GM18907 (cell line): ENCODE measurements around the gene EPS8.
A peak's percentile ranks its signal among the peaks of the same experiment; 100 is the strongest.
"Not testable (repeated sequence)": the region's sequence is repeated elsewhere in the genome, so short reads cannot be mapped to it uniquely, and the experiment has no call there.

Experiments
- ATAC-seq: cut with Tn5 transposase; IDR thresholded peaks from one replicate; pipeline ENCODE4 v1.9.1; 2021; ENCODE audit warnings: mild to moderate bottlenecking, moderate library complexity; ENCODE audit not compliant: unreplicated experiment

The EPS8 gene

DNA sequence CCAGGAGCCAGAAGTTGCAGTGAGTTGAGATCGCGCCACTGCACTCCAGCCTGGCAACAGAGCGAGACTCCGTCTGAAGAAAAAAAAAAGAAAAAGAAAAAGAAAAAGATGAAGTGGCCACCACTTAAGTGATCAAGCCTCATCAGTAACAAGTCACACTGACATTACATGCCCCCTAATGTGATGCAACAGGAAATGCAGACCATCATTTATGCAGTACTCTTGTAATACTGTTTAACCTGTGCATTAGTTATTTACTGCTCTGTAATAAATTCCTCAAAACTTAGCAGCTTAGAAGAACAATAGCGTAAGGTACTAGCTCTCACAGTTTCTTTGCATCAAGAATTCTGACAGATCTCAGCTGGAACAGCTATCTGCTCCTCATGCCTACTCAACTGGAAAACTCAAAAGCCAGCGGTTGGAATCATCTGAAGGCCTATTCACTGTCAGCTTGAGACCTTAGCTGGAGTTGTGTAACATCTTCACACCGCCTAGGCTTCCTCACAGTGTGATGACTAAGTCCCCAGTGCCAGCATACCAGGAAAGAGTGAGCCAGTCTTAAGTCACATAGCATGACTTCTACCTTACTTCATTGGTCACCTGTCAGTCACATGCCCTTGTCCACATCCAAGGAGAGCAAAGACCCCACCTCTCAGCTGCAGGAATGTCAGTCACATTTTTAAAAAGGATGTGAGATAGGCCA is 31.5 kb downstream of the EPS8 start:
- no peak for ATAC-seq

DNA sequence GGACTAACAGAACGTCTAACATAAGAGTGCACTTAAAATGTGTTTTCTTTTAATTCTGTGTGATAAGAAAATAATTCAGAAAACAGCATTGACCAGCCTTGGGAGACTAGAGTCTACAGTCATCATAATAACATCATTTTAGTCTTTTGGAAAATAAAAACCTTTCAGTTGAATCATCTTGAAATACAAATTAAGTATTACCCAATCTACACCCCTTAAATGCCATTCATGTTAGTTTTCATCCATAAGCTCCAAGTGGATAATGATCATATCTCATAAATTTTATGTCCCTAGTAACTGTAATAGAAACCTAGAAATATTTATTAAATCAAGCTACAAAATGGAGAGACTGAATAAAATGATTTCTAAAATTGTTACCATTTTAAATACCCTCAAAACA is 32.4 kb downstream of the EPS8 start:
- ATAC-seq, result no peak

GRCh38 chr12:15754233-15754632 is 35.0 kb downstream of the EPS8 start:
- no peak for ATAC-seq

GRCh38 chr12:15752785-15753184 is 36.4 kb downstream of the EPS8 start:
- no peak for ATAC-seq

DNA sequence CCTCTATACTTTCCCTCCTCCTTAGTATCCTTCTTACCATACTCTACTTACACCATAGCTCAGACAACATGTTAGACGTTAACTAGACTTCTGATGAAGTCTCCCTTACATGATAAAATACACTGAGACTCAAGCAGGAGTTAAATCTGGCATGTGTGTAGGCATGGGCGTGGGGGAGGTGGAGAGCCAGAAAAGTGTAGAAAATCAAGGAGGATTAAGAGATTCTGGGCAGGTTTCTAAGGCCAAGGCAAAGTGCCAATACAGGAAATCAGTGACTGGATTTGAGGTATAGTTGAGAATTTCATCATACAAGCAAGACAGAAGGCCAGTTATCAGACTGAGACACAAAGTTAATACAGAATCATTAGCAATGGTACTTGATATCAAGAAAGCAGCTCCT is 37.4 kb downstream of the EPS8 start:
- no peak for ATAC-seq

DNA sequence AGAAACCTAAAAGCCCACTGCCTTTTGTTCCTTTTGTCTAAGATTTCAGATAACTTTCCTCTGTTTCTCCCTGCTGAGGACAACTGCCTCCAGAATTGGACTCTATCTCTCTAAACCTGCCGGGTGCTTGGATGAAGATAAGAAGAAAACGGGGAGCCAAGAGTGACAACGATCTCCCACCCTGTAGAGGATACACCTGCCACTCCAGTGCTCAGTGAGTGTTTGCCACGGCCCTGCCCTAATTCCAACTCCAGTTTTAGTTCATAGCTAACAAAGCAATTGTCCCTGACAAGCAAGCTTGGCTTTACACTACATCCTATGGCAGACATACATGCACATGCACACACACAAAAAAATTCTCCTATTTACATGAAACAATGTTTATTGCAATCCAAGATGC is 39.3 kb downstream of the EPS8 start:
- ATAC-seq, result no peak

GRCh38 chr12:15741870-15742269 is 47.3 kb downstream of the EPS8 start:
- not testable (repeated sequence) for ATAC-seq

DNA sequence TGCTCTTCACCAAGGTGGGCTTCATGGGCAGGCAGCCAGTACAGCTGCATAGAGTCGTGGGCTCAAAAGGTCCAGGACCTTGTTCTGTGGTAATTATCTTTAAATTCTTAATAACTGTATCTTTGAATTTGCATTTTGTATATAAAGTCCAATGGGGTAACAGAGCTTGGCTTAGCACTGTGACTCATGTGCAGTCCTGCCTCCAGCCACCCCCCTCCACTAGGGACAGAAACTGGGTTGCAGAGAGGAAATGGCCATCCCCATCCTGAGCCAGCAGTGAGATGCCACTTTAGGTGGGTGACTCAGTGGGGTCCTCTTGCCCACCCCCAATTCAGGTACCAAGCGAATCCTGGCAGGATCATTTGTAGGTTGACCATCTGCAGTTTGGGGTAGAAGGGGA is 48.1 kb downstream of the EPS8 start:
- no peak for ATAC-seq

DNA sequence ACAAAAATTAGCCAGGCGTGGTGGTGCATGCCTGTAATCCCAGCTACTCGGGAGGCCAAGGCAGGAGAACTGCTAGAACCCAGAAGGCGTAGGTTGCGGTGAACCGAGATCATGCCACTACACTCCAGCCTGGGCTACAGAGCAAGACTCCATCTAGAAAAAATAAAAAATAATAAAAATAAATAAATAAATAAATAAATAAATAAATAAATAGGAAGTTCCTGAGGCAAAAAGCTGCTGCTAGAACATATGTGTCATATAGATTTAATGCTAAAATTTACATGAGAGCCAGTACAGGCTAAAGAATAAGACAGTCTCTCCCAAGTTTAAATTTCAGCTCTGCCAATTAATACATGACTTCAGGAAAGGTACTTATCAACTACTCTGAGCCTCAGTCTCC is 48.8 kb downstream of the EPS8 start:
- ATAC-seq, result not testable (repeated sequence)

DNA sequence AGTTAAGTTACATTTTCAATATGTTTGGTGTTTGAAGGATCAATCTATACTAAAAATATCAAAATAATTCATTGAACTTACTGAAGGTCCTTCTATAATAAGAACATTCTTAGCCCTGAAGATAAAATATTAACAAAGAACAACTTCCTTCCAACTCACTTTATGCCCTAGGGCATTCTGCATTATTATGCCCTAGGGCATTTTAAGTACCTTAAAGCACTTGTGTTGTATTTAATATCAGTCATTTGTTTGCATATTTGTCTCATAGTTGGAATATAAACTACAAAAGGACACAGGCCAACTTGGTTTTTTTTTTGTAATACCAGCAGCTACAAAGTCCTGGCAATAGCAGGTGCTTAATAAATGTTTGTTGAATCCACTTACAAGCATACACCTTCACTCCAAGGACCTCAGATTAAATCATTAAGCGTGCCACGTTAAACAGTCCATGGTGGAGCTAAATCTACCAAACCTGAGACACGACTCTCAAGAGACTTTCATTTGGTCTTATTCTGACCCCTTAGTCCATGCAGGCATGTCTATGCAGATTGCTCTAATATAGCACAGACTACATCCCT is 50.7 kb downstream of the EPS8 start:
- ATAC-seq, result no peak

GRCh38 chr12:15735837-15736615 is 53.2 kb downstream of the EPS8 start:
- no peak for ATAC-seq

GRCh38 chr12:15733136-15733535 is 56.1 kb downstream of the EPS8 start:
- ATAC-seq, result peak; percentile 38

- peak; percentile 87 for ATAC-seq
These were observed 56.7 kb downstream of the EPS8 start for GRCh38 chr12:15732341-15733061.

GRCh38 chr12:15731940-15732339 is 57.2 kb downstream of the EPS8 start:
- ATAC-seq, result no peak

DNA sequence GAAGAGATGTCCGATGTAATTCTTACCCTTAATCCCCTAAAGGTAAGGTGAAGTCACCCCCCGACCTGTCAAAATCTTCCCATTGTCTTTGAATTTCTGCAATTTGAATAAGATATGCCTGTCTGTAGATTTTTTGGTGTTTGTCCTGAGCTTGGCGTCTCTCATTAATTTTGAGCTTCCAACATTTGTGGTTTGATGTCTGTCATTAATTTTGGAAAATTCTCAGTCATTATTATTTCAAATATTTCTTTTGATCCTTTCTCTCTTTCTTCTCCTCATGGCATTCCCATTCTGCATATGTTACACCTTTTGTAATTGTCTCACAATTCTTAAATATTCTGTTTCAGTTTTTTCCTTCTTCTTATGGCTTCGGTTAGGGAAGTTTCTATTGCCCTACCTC is 60.1 kb downstream of the EPS8 start:
- ATAC-seq, result no peak

DNA sequence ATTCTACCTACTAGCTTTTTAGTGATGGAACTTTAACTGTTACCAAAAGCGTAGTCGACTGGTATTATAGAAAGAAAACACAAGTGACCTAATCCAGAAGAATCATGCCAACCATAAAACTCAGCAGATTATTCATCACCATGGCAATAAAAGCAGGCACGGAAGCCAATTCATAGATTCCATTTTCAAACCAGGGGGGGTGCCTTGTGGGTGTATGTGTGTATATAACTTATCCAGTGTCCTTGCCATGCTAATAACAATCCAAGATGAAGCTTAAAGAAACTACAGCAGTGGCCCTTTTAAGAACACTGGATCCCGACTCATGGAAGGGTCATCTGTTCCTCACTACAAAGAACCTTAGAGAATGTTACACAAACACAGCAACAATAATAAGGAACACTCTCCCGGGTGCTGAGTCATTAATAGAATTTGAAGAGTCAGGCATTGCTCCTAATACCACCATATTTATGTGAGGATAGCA is 61.0 kb downstream of the EPS8 start:
- no peak for ATAC-seq

DNA sequence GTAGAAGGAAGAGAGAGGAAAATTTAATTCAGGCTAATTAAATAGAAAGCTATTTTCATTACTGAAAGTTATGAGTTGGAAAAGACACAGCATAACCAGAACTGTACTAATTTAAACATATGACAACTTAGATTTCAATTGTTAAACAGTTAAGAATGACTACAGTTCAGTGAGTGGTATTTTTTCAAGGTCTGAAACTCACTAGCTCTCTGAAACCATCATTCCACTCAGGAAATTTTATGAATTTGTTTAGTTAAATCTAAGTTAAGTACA is 62.4 kb downstream of the EPS8 start:
- no peak for ATAC-seq

GRCh38 chr12:15726027-15726877 is 62.9 kb downstream of the EPS8 start:
- ATAC-seq, result no peak

GRCh38 chr12:15722951-15723350 is 66.2 kb downstream of the EPS8 start:
- ATAC-seq, result no peak

- no peak for ATAC-seq
These were observed 67.7 kb downstream of the EPS8 start for GRCh38 chr12:15721316-15722115.
